GM10266 (cell line): Measurements from ENCODE around the gene F5.

Source experiments
- DNase-seq: peaks from one replicate; pipeline ENCODE4 v3.0.0; 2012; ENCODE audit errors: extremely low spot score
- CTCF ChIP-seq: IDR thresholded peaks from 2 replicates; pipeline ENCODE4 v1.5.1; 2012; ENCODE audit warnings: mild to moderate bottlenecking, low read depth; ENCODE audit not compliant: control insufficient read depth, insufficient read depth; ENCODE audit errors: missing control alignments

Gene F5

GRCh38 chr1:169576241-169576934 is 9.9 kb downstream of the F5 start:
- TF ChIP-seq CTCF: no peak
- DNase-seq: no peak

GRCh38 chr1:169574336-169574735 is 11.9 kb downstream of the F5 start:
- no peak for DNase-seq
- no peak for TF ChIP-seq CTCF

GRCh38 chr1:169572187-169572586 is 14.1 kb downstream of the F5 start:
- DNase-seq: no peak
- TF ChIP-seq CTCF: no peak

- DNase-seq: no peak
- TF ChIP-seq CTCF: no peak
These were observed 14.8 kb downstream of the F5 start for GRCh38 chr1:169571450-169571849.

GRCh38 chr1:169570172-169570574 is 16.1 kb downstream of the F5 start:
- no peak for DNase-seq

GRCh38 chr1:169568497-169568896 is 17.8 kb downstream of the F5 start:
- TF ChIP-seq CTCF: no peak
- DNase-seq: no peak

More at GRCh38 chr1:169570172-169570574, 16.1 kb downstream of the F5 start:
- no peak for TF ChIP-seq CTCF
